GM18867 (cell line): ENCODE results near the gene RSF1.

Experiments used
- ATAC-seq: cut with Tn5 transposase; IDR thresholded peaks from one replicate; pipeline ENCODE4 v1.9.1; 2021; ENCODE audit warnings: mild to moderate bottlenecking, moderate library complexity; ENCODE audit not compliant: unreplicated experiment

The RSF1 gene

DNA sequence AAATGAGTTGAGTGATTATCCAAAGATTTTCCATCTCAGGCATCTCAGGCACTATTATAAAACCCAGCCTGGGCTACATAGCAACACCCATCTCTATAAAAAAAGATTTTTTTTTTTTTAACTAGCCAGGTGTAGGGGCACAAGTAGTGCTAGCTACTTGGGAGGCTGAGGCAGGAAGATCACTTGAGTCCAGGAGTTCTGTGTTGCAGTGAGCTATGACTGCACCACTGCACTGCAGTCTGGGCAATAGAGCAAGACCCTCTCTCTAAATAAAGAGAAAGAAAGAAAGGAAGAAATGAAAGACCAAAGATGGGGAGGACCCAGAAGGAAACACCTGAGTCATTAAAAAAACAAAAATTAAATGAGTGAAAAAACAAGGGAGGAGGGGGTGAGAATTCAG, 14.1 kb downstream of the RSF1 start:
- no peak for ATAC-seq

DNA sequence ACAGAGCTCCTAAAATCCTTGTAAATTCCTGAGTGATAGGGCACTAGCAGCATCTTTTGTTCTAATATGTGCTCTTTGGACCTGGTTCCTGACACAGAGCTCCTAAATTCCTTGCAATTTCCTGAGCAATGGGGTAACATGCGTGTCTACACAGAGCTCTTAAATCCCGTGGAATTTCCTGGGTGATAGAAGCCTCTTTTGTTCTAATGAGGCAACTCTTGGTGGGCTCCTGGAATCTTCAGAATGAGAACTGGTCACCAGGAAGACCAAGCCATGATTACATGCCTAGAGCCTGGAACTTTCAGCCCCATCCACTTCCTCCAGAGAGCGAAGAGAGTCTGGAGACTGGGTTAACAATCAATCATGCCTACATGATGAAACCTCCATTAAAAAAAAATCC, 19.0 kb downstream of the RSF1 start:
- no peak for ATAC-seq

DNA sequence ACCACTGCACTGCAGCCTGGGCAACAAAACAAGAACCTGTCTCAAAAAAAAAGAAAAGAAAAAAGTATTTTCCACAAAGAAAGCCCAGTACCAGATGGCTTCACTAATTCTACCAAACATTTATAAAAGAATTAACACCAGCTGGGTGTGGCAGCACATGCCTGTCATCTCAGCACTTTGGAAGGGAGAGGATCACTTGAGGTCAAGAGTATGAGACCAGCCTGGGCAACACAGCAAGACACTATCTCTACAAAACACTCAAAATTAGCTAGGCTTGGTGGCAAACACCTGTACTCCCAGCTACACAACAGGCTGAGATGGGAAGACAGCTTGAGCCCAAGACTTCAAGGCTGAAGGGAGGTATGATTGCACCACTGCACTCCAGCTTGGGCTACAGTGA, 20.1 kb downstream of the RSF1 start:
- no peak for ATAC-seq

DNA sequence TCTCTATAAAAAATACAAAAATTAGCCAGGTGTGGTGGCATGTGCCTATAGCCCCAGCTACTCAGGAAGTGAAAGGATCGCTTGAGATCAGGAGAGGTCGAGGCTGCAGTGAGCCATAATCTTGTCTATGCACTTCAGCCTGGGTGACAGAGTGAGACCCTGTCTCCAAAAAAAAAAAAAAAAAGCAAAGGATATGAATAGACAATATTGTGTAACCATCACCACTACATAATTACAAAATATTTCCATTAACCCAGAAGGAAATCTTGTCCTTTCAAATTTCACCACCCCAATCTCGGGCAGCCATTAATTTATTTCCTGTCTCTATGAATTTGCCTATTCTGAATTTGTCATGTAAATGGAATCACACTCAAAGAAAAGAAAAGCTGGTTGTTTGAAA, 21.2 kb downstream of the RSF1 start:
- no peak for ATAC-seq

DNA sequence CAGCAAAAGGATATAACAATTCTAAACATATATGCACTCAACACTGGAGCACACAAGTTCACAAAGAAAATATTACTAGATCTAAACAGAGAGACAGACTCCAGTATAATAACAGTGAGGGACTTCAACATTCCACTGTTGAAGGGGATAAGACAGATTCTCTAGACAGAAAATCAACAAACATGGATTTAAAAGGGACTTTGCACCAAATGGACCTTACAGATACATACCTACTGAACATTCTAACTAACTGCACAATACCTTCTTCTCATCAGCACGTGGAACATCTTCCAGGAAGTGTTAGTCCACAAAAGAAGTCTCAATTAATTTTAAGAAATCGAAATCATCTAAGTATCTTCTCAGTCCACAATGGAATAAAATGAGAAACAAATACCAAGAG, 26.6 kb downstream of the RSF1 start:
- no peak for ATAC-seq

DNA sequence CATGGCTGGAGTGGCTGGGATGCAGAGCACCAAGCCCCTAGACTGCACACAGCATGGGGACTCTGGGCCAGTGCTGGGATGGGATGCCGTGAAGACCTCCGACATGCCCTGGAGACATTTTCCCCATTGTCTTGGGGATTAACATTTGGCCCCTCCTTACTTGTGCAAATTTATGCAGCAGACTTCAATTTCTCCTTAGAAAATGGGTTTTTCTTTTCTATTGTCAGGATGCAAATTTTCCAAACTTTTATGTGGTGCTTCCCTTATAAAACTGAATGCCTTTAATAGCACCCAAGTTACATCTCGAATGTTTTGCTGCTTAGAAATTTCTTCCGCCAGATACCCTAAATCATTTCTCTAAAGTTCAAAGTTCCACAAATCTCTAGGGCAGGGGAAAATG, 29.2 kb downstream of the RSF1 start:
- no peak for ATAC-seq

DNA sequence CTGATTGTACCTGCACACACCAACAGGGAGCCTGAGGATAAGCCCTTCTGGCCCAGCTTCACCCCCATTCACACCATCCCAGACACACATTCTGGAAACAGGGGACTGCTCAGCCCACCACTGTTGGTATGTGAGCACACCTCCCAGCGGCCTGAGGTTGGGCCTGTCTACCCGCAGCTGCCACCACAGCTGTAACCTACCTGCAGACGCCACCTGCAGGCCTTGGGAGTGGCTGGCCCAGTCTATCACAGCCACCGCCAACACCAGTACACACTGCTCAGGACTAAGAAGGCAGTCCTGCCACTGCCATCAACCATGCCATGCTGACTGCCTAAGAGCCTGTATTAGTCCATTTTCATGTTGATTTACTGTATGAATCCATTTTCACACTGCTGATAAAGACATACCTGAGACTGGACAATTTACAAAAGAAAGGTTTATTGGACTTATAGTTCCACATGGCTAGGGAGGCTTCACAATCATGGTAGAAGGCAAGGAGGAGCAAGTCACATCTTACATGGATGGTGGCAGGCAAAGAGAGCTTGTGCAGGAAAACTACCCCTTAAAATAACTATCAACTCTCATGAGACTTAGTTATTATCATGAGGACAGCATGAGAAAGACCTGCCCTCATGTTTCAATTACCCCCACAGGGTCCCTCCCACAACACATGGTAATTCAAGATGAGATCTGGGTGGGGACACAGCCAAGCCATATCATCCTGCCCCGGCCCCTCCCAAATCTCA, 30.6 kb downstream of the RSF1 start:
- ATAC-seq: no peak

DNA sequence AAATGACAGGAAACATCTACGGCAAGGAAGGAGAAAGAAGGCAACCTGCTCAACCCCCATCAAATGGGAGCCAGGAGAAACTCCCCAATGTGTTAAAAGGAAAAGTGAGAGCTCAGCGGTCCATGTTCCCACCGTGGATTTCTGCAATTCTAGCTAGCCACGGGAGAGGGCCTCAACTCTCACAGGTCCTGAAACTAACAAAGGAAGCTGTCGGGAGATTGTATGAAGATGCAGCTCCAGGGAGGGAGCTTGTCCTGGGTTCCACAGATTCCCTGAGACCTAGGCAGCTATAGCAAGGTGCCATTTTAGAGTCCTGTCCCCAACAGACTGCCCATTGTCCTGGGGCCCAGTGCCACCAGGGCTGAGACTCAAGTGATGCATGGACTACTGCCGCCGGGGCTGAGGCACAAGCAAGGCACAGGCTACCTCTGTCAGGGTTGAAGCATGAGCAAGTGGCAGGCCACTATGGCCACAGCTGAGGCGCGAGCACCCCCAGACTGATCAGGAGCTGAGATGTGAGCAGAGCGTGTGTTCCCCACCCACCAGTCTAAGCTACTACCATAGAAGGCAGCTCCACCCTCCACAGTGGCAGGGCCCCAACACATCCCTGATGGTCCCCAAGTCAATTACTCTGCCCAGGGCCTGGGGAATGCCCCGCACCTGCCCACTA, 31.3 kb downstream of the RSF1 start:
- ATAC-seq: no peak

DNA sequence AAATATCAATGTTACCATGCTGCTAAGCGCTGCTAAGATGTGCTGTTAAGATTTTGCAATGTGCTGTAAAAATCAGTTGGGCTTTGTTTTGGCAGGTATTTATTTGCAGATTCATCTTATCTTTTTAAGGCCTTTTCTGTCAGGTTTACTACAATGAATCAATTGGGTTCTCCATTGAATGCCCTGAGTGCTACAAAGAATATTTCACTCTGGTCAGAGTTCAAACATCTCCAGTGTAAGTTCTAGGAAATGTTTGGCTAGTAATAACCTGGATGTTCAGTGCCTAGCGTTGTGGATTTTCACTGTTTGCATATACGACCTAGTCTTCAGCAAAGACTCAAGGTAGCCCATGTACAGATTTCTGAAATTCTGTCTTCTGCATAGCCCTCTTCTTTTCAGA, 36.0 kb downstream of the RSF1 start:
- ATAC-seq: no peak

DNA sequence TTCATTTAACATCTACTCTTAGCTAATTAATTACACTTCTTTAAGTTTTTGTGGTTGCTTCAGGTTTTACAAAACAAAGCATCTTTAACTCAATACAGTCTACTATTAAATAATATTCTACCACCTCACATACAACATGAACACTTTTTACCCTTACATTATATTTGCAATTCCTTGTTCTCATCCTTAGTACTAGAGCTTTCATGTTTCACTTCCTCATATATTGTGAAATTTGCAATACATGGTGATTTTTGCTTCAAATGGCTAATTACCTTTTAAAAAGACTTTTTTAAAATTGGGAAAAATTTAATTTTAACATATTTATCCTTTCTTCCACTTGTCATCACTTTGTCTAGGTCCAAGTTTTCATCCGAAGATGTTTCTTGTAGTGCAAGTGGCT, 37.5 kb downstream of the RSF1 start:
- no peak for ATAC-seq

DNA sequence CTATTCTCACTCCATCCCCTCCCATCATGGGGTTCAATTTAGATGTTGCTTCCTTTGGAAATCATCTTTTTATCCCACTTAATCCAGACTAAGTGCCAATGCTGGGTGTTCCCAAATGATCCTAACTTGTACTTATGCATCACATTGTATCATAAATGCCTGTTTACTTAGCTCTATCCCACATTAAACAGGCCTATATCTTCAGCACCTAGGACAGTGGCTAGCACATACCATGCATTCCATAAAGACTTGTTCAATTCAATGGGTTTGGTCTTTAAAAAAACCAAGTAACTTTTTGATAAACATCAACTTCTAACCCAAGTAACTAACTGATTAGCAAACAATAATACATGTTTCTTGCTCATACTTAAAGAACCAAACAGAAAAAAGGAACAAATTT, 40.6 kb downstream of the RSF1 start:
- ATAC-seq: no peak

DNA sequence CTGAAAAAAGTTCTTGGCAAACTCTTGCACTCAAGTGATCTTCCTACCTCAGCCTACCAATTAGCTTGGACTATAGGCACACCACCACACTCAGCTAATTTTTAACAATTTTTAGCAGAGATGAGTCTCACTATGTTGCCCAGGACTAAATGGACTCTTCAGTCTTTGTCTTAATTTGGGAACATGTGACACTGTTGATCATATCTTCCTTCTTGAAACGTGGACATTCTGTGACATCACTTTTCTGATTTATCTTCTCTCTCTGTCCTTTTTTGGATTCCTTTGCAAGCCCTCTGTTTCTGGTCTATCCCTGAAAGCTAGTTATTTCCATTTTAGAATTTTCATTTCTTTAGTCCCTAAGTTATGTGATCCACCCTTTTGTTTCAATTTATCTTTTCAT, 42.0 kb downstream of the RSF1 start:
- no peak for ATAC-seq

DNA sequence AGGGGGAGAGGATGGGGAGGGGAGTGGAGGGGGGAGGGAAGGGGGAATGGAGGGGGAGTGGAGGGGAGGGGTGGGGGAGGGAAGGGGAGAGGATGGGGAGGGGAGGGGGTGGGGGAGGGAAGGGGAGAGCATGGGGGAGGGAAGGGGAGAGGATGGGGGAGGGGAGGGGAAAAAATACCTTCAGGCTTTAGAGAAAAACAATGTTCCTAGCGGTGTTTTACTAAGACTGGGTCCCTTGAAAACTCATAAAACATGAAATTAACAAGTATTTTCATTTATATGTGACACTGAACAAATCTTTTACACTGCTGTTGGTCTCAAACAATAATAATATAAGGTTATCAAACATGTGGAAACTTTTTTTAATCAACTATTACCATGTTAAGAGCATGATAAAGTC, 42.4 kb downstream of the RSF1 start:
- ATAC-seq: no peak

DNA sequence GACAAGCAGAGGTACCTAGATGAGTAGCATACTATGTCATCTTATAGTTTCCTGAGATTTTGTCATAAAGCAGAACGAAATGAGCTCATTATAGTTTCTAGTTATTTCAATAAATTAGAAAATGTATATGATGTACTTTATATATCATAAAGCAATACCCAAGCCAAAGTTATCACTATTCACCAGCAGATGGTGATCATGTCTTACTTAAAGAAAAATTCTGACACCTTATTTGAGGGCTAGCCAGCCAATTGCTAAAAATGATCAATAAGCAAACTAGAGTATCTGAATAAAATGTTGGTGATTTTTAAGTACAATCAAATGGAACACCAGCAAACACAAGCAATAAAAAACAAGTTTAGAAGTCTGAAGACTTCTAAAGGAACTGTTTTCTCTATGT, 44.1 kb downstream of the RSF1 start:
- ATAC-seq: no peak

DNA sequence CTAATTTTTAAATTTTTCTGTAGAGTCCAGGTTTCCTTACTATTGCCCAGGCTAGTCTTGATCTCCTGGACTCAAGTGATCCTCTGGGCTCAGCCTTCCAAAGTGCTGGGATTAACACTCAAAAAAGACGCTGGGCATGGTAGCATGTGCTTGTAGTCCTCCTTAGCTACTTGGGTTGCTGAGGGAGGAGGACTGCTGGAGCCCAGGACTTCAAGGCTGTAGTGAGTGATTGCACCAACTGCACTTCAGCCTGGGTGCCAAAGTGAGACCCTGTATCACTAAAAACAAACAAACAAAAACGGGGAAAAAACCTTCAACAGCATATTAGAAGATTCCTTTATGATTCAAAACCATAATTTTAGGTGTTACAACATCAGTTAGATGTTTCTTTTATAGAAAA, 44.6 kb downstream of the RSF1 start:
- no peak for ATAC-seq

DNA sequence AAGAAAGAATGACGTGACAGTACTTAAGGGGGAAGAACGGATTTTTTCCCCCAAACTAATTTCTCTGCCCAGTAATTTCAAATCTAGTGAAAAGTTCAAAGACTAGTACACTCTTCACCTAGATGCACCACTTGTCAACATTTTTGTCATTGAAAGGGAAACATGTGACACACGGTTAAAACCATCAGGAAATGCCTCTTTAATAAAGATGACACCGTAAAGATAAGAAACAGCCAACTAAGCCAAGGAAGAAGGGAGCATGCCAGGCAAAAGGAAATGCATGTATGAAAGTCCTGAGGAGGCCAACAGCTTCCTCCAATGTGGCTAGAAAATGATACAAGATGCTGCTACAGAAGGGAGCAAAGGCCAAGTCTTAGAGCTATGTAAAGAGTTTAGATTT, 49.4 kb downstream of the RSF1 start:
- ATAC-seq: no peak

DNA sequence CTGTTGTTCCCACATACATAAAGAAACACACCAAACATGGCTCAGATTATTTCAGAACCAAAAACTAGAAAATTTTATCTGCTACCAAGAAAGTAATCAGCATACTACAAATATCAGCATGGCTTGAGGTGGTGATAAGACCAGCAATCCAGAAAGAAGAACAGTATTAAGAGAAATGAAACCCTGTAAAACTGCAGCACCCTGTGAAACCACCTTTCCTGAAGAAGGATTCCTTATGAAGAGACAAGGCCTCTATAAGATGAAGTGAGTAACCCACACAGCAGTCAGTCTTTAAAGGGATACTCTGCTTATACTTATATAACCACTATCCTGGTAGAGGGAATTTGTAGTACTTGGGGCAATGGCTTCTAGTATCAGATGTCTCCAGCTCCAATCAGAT, 49.9 kb downstream of the RSF1 start:
- no peak for ATAC-seq

DNA sequence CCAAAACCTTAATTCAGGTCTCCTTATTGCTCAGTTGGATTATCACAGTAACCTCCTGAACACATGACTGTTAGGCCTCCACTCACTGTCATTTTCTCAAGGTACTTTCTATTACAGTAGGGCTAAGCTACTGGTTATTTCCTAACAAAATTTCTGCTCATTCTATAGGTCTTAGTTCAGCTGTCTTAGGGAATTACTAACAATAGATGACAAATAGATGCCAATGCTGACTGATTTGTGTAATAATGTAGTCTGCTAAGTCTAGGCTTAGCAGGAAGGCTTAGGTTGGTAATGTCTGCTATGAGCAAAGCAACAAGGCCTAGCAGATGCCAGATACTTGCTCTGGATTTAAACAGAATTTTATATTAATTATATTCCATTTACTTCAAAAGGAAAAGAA, 58.1 kb downstream of the RSF1 start:
- ATAC-seq: no peak

DNA sequence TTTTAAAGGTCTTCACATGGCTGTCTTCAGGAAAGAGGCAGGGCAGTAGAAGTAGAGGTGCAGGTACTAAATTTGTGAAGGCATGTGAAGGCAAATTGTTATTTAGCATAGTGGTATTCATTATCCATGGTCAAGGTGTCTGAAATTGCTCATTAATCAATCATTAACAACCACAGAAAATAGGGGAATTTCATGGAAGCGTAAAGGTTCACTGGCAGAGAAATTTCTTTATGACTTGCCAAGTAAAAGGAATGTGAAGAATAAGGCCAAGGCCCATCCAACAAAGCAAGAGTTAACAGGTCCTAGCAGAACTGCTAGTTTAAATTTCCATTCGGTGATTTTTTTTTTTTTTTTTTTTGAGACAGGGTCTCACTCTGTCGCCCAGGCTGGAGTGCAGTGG, 59.0 kb downstream of the RSF1 start:
- no peak for ATAC-seq

DNA sequence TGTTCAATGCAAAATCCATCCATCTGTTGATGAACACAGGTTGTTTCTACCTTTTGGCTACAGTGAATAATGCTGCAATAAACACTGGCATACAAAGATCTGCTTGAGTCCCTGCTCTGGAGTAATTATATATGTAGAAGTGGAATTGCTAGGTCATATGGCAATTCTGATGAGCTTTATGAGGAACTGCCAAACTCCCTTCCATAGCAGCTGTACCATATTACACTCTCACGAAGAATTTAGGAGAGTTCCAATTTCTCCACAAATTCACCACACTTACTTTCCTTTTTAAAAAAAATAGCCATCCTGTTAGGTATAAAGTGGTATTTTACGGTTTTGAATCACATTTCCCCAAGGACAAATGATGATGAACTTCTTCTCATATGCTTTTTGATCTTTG, 62.2 kb downstream of the RSF1 start:
- ATAC-seq: no peak

DNA sequence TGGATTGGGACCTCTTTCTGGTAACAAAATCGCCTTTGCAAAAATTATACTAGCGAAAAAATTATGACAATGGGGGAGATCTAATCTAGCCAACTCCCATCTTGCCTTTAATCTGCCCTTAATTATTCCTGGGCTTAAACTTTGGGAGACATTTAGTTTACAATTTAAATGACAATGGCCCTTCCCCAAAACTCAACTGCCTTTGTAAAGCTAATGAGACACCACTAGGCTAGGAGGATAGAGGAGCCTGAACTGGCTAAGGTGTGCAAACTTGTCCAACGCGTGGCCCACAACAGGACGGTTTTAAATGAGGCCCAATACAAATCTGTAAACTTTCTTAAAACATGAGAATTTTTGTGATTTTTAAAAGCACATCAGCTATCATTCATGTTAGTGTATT, 67.3 kb downstream of the RSF1 start:
- no peak for ATAC-seq

DNA sequence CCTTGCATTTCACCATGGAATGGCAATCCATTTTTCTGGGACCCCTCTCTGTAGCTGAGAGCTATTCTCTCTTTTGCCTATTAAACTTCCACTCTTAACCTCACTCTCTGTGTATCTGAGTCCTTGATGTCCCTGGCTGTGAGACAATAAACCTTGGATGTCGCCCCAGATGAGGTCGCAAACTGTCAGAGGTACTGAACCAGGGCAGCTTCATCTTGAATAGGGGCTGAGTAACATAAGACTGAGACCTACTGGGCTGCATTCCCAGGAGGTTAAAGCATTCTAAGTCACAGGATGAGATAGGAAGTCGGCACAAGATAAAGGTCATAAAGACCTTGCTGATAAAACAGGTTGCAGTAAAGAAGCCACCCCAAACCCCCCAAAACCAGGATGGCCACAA, 68.0 kb downstream of the RSF1 start:
- no peak for ATAC-seq
